ENCODE data around the gene CAMKK1.

Gene CAMKK1

GRCh38 chr17:3884188-3884587 lies 8.7 kb downstream of the CAMKK1 start:
- Histone ChIP-seq H3K9ac (ENCODE audit: low read length) (no peak overlapping the region), H3K23ac (ENCODE audit: low read length) (no peak overlapping the region), H3K79me2 (ENCODE audit: control insufficient read depth, insufficient read depth, low read length) (no peaks in the 10 kb centered on the region), H3K18ac (ENCODE audit: low read length) (no peak overlapping the region), H3K36me3 (ENCODE audit: control insufficient read depth, insufficient read depth, low read length) (no peaks in the 10 kb centered on the region), H3K27ac (ENCODE audit: low read depth, low read length) (no peak overlapping the region), H2BK120ac (ENCODE audit: low read depth, low read length) (no peak overlapping the region), H3K4ac (ENCODE audit: low read depth, low read length) (no peak overlapping the region), H2BK15ac (replicated peaks; ENCODE audit: low read depth) (no peak overlapping the region), H3K4me2 (ENCODE audit: low read length) (no peak overlapping the region), H3K4me3 (ENCODE audit: low read length) (no peak overlapping the region), H2AK5ac (ENCODE audit: low read length) (no peak overlapping the region), H3K4me1 (ENCODE audit: control insufficient read depth, low read depth, low read length) (no peaks in the 10 kb centered on the region), H3K27me3 (ENCODE audit: insufficient read depth, low read length, poor library complexity) (no peaks in the 10 kb centered on the region), H3K56ac (ENCODE audit: low read length) (no peak overlapping the region), H3K79me1 (ENCODE audit: low read length) (no peaks in the 10 kb centered on the region), H4K5ac (ENCODE audit: low read length) (no peak overlapping the region), H4K8ac (ENCODE audit: low read depth, low read length) (no peak overlapping the region), H2BK5ac (ENCODE audit: low read length) (no peak overlapping the region)
- WGBS (ENCODE audit: extremely low coverage, insufficient coverage, low lambda C conversion rate) = no CpG with 5 or more reads among the region's 12 CpGs
- DNase-seq = no peak

GRCh38 chr17:3882276-3882675 lies 10.6 kb downstream of the CAMKK1 start:
- no peak overlapping the region for H3K27ac ChIP-seq (ENCODE audit: low read depth, low read length)
- no peak overlapping the region for H3K56ac ChIP-seq (ENCODE audit: low read length)
- H2BK120ac ChIP-seq (ENCODE audit: low read depth, low read length) = no peak overlapping the region
- H3K4me1 ChIP-seq (ENCODE audit: control insufficient read depth, low read depth, low read length) = no peaks in the 10 kb centered on the region
- H3K4me3 ChIP-seq (ENCODE audit: low read length) = no peak overlapping the region
- no peaks in the 10 kb centered on the region for H3K79me2 ChIP-seq (ENCODE audit: control insufficient read depth, insufficient read depth, low read length)
- no peak overlapping the region for H4K5ac ChIP-seq (ENCODE audit: low read length)
- no peak overlapping the region for H3K4ac ChIP-seq (ENCODE audit: low read depth, low read length)
- DNase-seq = no peak
- no peaks in the 10 kb centered on the region for H3K27me3 ChIP-seq (ENCODE audit: insufficient read depth, low read length, poor library complexity)
- H3K23ac ChIP-seq (ENCODE audit: low read length) = no peak overlapping the region
- H3K79me1 ChIP-seq (ENCODE audit: low read length) = no peaks in the 10 kb centered on the region
- no peak overlapping the region for H2AK5ac ChIP-seq (ENCODE audit: low read length)
- no peak overlapping the region for H3K4me2 ChIP-seq (ENCODE audit: low read length)
- H3K36me3 ChIP-seq (ENCODE audit: control insufficient read depth, insufficient read depth, low read length) = no peaks in the 10 kb centered on the region
- no peak overlapping the region for H2BK15ac ChIP-seq (replicated peaks; ENCODE audit: low read depth)
- no CpG with 5 or more reads among the region's 4 CpGs for WGBS (ENCODE audit: extremely low coverage, insufficient coverage, low lambda C conversion rate)
- H3K18ac ChIP-seq (ENCODE audit: low read length) = no peak overlapping the region
- H2BK5ac ChIP-seq (ENCODE audit: low read length) = no peak overlapping the region
- H4K8ac ChIP-seq (ENCODE audit: low read depth, low read length) = no peak overlapping the region
- H3K9ac ChIP-seq (ENCODE audit: low read length) = no peak overlapping the region

DNA sequence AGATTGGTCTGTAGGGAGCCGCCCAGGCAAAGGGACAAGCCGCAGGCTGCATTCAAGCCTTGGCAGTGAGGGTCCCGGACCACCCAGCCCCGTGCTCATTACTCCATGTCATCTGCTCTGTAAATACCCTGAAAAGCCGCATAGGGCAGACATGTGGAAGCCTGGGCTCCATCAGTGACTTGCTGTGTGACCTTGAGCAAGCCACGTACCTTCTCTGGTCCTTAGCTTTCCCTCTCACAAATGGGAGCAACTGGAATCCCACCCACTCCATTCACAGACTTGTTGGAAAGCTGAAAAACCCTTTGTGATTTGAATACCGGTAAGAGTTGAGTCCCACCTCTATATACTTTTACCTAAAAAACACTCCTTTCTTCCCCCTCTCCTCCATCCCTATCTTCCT lies 11.9 kb downstream of the CAMKK1 start:
- Histone ChIP-seq H3K4me2 (ENCODE audit: low read length) (no peak overlapping the region), H4K5ac (ENCODE audit: low read length) (no peak overlapping the region), H4K8ac (ENCODE audit: low read depth, low read length) (no peak overlapping the region), H3K9ac (ENCODE audit: low read length) (no peak overlapping the region), H3K36me3 (ENCODE audit: control insufficient read depth, insufficient read depth, low read length) (no peaks in the 10 kb centered on the region), H3K56ac (ENCODE audit: low read length) (no peak overlapping the region), H3K79me2 (ENCODE audit: control insufficient read depth, insufficient read depth, low read length) (no peaks in the 10 kb centered on the region), H3K18ac (ENCODE audit: low read length) (no peak overlapping the region), H3K27me3 (ENCODE audit: insufficient read depth, low read length, poor library complexity) (no peaks in the 10 kb centered on the region), H2BK5ac (ENCODE audit: low read length) (no peak overlapping the region), H3K4me1 (ENCODE audit: control insufficient read depth, low read depth, low read length) (no peaks in the 10 kb centered on the region), H2BK120ac (ENCODE audit: low read depth, low read length) (no peak overlapping the region), H3K23ac (ENCODE audit: low read length) (no peak overlapping the region), H2AK5ac (ENCODE audit: low read length) (no peak overlapping the region), H3K4me3 (ENCODE audit: low read length) (no peak overlapping the region), H3K4ac (ENCODE audit: low read depth, low read length) (no peak overlapping the region), H2BK15ac (replicated peaks; ENCODE audit: low read depth) (no peak overlapping the region), H3K27ac (ENCODE audit: low read depth, low read length) (no peak overlapping the region), H3K79me1 (ENCODE audit: low read length) (no peaks in the 10 kb centered on the region)
- WGBS (ENCODE audit: extremely low coverage, insufficient coverage, low lambda C conversion rate) = no CpG with 5 or more reads among the region's 7 CpGs
- DNase-seq = no peak

GRCh38 chr17:3879591-3880417 lies 13.0 kb downstream of the CAMKK1 start:
- Histone ChIP-seq H3K79me1 (ENCODE audit: low read length) (no peaks in the 10 kb centered on the region), H3K56ac (ENCODE audit: low read length) (no peak overlapping the region), H3K27ac (ENCODE audit: low read depth, low read length) (no peak overlapping the region), H3K36me3 (ENCODE audit: control insufficient read depth, insufficient read depth, low read length) (no peaks in the 10 kb centered on the region), H3K18ac (ENCODE audit: low read length) (no peak overlapping the region), H3K27me3 (ENCODE audit: insufficient read depth, low read length, poor library complexity) (no peaks in the 10 kb centered on the region), H3K4ac (ENCODE audit: low read depth, low read length) (no peak overlapping the region), H3K9ac (ENCODE audit: low read length) (no peak overlapping the region), H3K79me2 (ENCODE audit: control insufficient read depth, insufficient read depth, low read length) (no peaks in the 10 kb centered on the region), H4K5ac (ENCODE audit: low read length) (no peak overlapping the region), H3K4me3 (ENCODE audit: low read length) (no peak overlapping the region), H2BK5ac (ENCODE audit: low read length) (no peak overlapping the region), H2BK120ac (ENCODE audit: low read depth, low read length) (no peak overlapping the region), H3K23ac (ENCODE audit: low read length) (no peak overlapping the region), H4K8ac (ENCODE audit: low read depth, low read length) (no peak overlapping the region), H2AK5ac (ENCODE audit: low read length) (no peak overlapping the region), H3K4me1 (ENCODE audit: control insufficient read depth, low read depth, low read length) (no peaks in the 10 kb centered on the region), H3K4me2 (ENCODE audit: low read length) (no peak overlapping the region), H2BK15ac (replicated peaks; ENCODE audit: low read depth) (no peak overlapping the region)
- WGBS (ENCODE audit: extremely low coverage, insufficient coverage, low lambda C conversion rate) = no CpG with 5 or more reads among the region's 25 CpGs
- DNase-seq = no peak

DNA sequence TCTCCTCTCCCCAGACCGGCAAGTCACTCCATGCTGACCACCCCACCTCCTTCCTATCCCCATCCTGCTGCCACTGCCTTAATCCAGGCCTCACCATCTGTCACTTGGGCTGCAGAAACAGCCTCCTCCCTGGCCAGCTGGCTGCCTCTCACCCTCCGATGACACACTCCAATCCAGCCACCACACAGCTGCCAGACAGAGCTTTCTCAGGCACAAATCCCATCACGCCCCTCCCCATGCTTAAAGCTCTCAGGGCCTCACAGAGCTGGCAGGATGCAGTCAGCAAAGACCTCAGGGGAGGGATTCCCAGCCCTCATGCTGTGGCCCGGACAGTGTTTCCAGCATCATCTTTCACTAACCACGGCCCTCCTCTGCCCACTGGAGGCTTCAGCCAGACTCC lies 13.7 kb downstream of the CAMKK1 start:
- DNase-seq = peak; percentile 55
- no peak overlapping the region for H2BK15ac ChIP-seq (replicated peaks; ENCODE audit: low read depth)
- no peak overlapping the region for H3K4me3 ChIP-seq (ENCODE audit: low read length)
- no peaks in the 10 kb centered on the region for H3K27me3 ChIP-seq (ENCODE audit: insufficient read depth, low read length, poor library complexity)
- no peaks in the 10 kb centered on the region for H3K4me1 ChIP-seq (ENCODE audit: control insufficient read depth, low read depth, low read length)
- H2BK5ac ChIP-seq (ENCODE audit: low read length) = no peak overlapping the region
- WGBS (ENCODE audit: extremely low coverage, insufficient coverage, low lambda C conversion rate) = no CpG with 5 or more reads among the region's 5 CpGs
- H3K9ac ChIP-seq (ENCODE audit: low read length) = no peak overlapping the region
- H3K23ac ChIP-seq (ENCODE audit: low read length) = no peak overlapping the region
- no peak overlapping the region for H3K27ac ChIP-seq (ENCODE audit: low read depth, low read length)
- H3K56ac ChIP-seq (ENCODE audit: low read length) = no peak overlapping the region
- no peak overlapping the region for H3K4me2 ChIP-seq (ENCODE audit: low read length)
- H4K8ac ChIP-seq (ENCODE audit: low read depth, low read length) = no peak overlapping the region
- no peak overlapping the region for H2AK5ac ChIP-seq (ENCODE audit: low read length)
- no peak overlapping the region for H2BK120ac ChIP-seq (ENCODE audit: low read depth, low read length)
- H3K79me1 ChIP-seq (ENCODE audit: low read length) = no peaks in the 10 kb centered on the region
- no peak overlapping the region for H3K18ac ChIP-seq (ENCODE audit: low read length)
- no peak overlapping the region for H3K4ac ChIP-seq (ENCODE audit: low read depth, low read length)
- H3K36me3 ChIP-seq (ENCODE audit: control insufficient read depth, insufficient read depth, low read length) = no peaks in the 10 kb centered on the region
- no peaks in the 10 kb centered on the region for H3K79me2 ChIP-seq (ENCODE audit: control insufficient read depth, insufficient read depth, low read length)
- no peak overlapping the region for H4K5ac ChIP-seq (ENCODE audit: low read length)

GRCh38 chr17:3877220-3877619 lies 15.6 kb downstream of the CAMKK1 start:
- no CpG with 5 or more reads among the region's 8 CpGs for WGBS (ENCODE audit: extremely low coverage, insufficient coverage, low lambda C conversion rate)
- Histone ChIP-seq H3K79me1 (ENCODE audit: low read length) (no peaks in the 10 kb centered on the region), H3K27ac (ENCODE audit: low read depth, low read length) (no peak overlapping the region), H3K18ac (ENCODE audit: low read length) (no peak overlapping the region), H3K4me1 (ENCODE audit: control insufficient read depth, low read depth, low read length) (no peaks in the 10 kb centered on the region), H3K9ac (ENCODE audit: low read length) (no peak overlapping the region), H4K8ac (ENCODE audit: low read depth, low read length) (no peak overlapping the region), H3K4ac (ENCODE audit: low read depth, low read length) (no peak overlapping the region), H4K5ac (ENCODE audit: low read length) (no peak overlapping the region), H3K4me3 (ENCODE audit: low read length) (no peak overlapping the region), H2BK120ac (ENCODE audit: low read depth, low read length) (no peak overlapping the region), H3K4me2 (ENCODE audit: low read length) (no peak overlapping the region), H3K79me2 (ENCODE audit: control insufficient read depth, insufficient read depth, low read length) (no peaks in the 10 kb centered on the region), H3K23ac (ENCODE audit: low read length) (no peak overlapping the region), H2AK5ac (ENCODE audit: low read length) (no peak overlapping the region), H3K56ac (ENCODE audit: low read length) (no peak overlapping the region), H2BK5ac (ENCODE audit: low read length) (no peak overlapping the region), H2BK15ac (replicated peaks; ENCODE audit: low read depth) (no peak overlapping the region), H3K36me3 (ENCODE audit: control insufficient read depth, insufficient read depth, low read length) (no peaks in the 10 kb centered on the region), H3K27me3 (ENCODE audit: insufficient read depth, low read length, poor library complexity) (no peaks in the 10 kb centered on the region)
- DNase-seq = no peak

Data from mesendoderm (in vitro differentiated cells).